HUDEP-2 (cell line): ENCODE results near the gene CASR.

ENCODE experiments used
- DNase-seq, 76 experiments: peaks; one replicate each; lab custom pipeline; 2025; ENCODE audit not compliant: unreplicated experiment in 76 of 76; lab: John Stamatoyannopoulos, UW

The CASR gene

DNA sequence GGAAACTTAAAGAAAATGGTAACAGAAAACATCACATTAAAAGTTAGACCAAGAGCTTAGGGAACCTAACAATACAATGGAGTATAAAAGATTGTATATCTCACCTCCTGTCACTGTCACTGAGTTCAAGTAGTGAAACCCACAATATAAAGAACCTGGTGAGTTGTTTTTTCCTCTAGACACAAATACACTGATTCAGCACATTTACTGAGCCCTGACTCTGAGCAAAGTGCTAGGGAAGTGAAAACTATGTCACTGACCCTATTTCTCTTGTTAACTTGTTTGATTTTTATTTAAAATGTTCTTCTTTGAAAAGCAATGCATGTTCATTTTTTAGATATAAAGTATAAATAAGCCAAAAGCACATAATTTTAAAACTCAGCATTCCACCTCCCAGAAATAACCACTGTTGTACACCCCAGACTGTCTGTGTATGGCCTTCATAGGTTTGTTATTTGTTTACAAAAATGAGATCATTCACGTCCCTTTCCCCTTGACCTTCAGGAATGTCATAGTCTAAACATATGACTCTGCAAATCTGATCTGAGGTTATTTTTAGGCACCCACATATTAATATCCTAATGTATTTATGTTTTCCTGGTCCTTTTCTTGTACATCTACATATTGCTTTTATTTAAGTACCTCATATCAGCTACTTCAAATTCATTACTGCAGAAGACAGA, 72.4 kb downstream of the CASR start:
- no peak for DNase-seq

DNA sequence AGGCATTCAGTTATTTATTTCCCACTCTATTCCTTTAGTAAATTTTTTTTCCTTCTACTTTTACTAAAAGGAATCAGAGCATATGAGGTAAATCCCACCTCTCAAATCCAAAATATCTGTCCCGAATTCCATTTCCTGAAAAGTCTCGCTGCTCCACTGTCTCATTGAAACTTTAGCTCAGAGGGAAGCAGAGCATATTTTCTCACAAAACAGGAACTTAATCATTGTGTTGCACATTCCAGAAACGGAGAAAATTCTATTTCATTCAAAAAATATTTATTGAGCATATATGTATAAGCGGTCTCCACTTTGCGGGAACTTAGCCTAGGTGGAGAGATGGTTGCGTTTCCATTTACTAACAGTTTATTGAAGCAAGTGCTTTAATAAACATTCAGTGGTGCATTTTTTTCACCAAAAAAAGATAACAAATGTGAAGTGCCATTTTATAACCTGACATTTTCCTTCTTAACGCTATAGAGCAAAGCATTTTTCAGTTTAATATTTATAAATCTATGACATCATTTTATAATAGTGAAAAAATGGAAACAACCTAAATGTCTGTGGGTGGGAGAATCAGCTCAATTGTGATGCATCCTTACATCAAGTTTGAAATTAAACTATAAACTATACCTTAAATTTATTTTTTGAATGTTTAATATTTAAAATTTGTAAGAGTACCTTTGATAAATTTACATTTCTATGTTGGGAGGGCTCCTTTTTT, 74.3 kb downstream of the CASR start:
- DNase-seq, result no peak

GRCh38 chr3:122258757-122259371, 75.4 kb downstream of the CASR start:
- DNase-seq, result peak in 44 of 76 experiments; percentile 2 to 64 (median 25)

DNA sequence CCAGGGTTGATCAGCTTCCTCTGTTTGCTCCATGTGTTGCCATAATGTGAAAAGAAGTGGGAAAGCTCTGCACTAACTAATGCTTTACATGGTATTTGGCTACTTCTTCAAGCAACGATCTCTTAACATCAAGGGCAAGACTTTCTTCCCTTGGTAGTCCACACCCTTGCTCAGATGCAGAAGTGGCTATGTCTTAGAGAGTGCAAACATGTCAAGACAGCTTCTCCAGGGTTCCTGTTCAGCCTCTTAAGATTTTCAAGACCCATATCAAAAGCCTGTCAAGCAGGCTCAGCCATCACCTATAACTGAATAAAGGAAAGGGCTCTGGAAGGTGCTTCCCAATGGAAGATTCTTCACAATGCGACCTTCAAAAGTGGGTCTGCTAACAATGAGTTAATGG, 76.7 kb downstream of the CASR start:
- no peak for DNase-seq

DNA sequence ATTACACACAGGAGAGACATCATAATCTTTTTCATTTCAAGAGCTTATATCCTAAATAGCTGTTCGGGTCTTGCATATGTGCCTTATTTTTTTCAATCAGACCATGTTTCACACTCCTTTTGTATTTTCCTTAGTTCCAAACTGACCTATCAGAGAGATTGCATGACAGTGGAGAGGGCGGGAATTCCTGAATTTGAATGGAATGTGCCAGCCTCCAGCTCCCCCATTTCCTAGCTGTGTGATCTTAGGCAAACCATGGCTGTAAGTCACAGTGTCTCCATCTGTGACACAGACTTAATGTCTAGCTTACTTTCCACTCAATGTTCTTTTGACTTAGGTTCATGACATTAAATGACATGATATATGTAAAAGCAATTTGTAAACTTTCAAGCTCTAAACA, 79.6 kb downstream of the CASR start:
- DNase-seq, result no peak

DNA sequence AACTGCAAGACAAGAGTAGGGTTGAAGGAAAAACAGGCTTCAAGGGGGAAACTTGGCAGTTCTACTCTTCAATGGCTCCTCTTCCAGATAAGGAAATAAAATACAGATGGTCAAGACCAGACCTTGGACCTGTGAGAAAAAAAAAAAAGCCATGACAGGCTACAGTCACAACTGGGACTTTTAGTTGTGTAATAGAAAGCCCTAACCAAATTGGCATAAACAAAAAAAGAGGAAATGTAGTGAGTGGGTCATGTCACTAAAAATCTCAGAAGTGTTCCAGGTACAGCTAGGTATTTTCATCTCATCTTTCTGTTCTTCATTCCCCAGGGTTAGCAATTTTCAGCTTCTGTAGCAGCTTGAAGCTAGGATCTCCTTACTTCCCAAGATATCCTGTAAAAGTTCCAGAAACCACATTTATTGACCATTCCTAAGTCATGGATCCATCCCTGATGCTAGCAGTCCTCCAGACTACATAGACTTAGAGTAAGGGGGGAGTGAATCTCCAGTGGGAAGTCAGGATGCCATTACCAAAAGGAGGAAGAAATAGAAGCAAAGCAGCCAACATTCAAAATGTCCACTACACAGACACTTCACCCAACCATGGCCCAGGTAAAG, 80.6 kb downstream of the CASR start:
- no peak for DNase-seq

DNA sequence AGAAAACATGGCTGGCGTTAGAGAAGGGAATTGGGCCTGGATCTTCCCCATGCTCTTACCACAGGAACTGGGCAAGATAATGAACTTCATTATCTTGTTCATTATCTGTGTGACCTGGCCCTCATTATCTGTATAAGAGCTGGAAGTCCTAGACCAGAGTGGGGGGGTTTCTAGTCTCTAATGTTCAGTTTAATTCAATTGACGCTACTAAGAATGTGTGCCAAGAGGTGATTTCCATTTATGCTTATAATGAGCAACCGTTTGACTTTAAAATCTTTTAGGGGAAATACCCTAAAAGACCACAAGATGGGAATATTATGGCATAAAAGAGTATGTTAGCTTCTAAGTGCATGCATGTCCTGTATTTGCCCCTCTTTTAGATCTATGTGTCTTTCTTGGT, 82.5 kb downstream of the CASR start:
- DNase-seq, result no peak

GRCh38 chr3:122268257-122269024, 85.0 kb downstream of the CASR start:
- DNase-seq, result no peak

DNA sequence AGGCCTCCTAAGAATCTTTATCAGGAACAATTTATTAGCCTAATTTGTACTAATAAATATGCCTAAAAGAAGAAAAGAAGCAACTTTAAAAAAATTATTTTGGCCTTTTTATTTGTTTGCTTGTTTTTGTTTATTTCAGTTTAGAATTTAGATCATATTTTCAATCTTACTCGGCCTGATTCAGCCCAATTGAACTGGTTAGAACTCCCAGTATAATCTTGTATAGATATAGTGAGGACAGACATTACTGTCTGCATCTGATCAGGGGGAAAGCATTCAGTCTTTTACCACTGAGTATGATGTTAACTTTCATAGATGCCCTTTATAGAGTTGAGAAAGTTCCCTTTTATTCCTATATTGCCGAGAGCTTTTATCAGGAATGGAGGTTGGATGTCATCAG, 85.6 kb downstream of the CASR start:
- DNase-seq, result no peak

DNA sequence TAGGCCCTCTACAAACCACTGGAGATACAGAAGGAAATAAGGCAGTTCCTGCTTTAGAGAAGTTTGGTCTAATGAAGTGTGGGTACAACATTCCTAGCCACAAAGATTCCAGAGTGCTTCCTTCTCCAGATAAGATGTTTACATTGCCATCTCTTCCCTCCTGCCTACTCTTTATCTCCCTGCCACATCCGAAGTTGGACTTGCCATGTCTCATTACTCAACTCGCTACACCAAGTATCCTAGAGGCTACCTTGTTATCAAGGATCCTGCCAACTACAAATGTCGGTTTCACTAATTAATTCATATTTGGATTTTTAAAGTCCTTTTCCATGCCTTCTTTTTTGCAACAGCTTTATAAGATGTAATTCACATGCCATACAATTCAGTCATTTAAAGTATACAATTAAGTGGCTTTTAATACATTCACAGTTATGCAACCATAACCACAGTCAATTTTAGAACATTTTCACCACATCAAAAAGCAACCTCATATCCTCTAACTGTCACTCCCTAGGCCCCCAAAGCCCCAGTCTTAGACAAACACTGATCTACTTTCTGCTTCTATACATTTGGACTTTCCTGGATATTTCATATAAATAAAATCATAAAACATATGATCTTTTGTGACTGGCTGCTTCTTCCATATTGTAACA, 87.9 kb downstream of the CASR start:
- DNase-seq, result no peak

DNA sequence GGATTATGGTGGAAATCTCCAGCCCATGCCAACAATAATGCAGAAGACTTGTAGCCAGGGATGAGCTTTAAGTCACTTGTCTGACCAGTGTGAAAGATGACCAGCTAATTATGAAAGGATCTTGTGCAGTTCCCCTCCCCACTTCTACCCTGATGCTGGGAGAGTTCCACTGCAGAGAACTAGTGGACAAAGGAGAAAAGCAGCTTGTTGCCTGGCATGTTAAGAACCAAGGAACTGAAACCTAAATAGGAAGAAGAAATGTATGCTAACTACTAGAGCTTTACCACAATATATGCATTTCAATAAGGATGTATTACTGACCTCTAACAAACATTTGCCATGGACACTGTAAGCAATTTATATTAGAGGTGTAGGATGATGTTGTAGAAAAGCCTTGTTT, 89.4 kb downstream of the CASR start:
- no peak for DNase-seq

DNA sequence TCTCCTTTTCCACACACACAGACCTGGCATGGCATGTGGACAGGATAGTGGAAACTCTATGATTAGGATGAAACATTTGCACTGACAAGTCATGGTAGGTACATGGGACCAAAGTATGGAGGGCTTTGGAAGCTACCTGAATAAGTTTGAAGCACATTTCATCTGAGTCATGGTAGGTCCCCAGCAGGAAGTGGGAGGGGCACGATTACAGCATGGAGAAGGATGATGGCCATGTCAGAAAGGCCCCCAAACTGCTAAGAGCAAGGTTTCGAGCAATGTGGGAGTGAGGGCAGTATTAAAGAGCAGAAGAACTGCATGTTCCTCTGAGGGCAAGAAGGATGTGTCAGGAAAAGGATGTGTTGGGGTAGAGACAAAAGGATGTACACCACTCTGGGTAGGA, 90.0 kb downstream of the CASR start:
- no peak for DNase-seq

GRCh38 chr3:122281891-122282290, 98.4 kb downstream of the CASR start:
- DNase-seq, result no peak

- no peak for DNase-seq
Measured at GRCh38 chr3:122283796-122284445, 100.5 kb downstream of the CASR start.

DNA sequence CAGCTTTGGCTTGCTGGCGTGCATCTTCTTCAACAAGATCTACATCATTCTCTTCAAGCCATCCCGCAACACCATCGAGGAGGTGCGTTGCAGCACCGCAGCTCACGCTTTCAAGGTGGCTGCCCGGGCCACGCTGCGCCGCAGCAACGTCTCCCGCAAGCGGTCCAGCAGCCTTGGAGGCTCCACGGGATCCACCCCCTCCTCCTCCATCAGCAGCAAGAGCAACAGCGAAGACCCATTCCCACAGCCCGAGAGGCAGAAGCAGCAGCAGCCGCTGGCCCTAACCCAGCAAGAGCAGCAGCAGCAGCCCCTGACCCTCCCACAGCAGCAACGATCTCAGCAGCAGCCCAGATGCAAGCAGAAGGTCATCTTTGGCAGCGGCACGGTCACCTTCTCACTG, 101.0 kb downstream of the CASR start:
- DNase-seq, result no peak

- DNase-seq, result no peak
Measured at GRCh38 chr3:122294359-122294758, 110.9 kb downstream of the CASR start.

DNA sequence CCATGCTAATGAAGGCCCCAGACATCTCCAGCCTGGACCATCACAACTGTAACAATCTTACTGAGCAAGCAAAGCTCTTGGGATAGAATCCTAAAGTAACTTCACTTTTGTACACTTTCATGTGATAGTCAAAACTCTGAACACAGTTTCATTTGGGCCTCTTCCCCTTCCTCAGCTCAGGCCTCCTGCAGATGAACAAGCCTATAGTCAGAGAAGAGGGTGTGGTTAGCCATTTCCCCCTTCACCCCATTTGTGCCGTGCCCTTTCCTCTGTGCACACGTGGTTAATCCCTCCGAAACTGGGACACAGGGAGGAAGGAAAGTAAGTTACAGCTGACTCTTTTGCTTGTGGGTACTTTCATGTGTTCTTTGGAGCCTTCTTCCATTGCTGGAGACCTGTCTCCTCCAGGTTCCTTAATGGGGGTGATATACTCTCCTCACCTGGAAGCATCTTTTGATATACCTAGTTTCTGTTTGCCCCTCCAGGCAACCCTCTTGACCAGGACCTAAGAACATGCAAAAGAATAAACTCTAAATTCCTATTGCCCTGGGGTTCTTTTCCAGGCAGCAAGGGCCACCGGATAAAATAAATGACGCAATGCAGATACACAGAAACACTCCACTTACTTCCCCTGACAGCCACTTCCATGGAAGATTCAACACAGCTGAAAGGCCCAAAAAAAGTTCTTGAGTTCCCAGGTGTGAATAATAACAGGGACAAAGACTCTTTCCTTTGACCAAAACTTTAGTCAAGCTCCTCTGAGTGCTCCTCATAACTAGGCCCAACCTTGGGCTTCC, 112.0 kb downstream of the CASR start:
- no peak for DNase-seq

DNA sequence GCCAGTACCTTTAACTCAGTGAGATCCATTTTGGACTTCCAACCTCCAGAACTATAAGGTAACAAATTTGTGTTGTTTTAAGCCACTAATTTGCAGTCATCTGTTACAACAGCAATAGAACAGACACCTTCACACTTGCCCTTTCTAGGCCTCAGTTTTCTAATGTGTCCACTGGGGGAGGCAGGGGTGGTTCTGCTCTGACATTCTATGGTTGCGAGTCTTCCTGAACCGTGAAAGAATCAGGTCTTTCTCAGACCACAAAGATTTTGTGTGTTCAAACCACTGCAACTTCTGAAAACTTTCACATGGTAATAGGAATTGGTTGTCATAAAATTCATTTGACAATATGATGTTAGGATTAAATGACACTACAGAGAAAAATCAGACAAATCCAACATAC, 114.8 kb downstream of the CASR start:
- no peak for DNase-seq

DNA sequence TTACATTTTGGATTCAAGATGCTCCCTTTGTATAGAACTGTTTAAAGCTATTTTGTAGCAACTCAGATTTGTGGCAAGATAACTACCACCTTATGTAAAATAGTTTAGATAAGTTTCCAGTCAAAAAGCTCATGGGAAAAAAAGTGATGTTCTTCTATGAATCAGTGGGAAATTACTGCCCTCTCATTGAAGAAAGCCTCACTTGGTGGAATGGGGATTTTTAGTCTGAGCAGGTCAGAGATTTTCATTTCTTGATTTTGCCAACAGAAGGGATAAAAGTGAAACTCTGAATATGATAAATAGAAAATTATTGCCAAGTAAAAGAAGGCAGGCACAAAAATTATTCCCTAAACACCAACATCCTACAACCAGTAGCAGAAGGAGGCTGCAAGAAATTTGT, 115.7 kb downstream of the CASR start:
- DNase-seq, result no peak
